Measurements from ENCODE around the gene TMEM44.

Gene TMEM44

GRCh38 chr3:194577986-194578905, 55.0 kb downstream of the TMEM44 start (continued):
- TF ChIP-seq HIC1 (tag by site-specific recombination; IDR thresholded peaks at IDR 0.05) (peak; percentile 93), SP7 (tag by site-specific recombination; IDR thresholded peaks at IDR 0.05) (peak; percentile 75), ZXDB (tag by site-specific recombination; IDR thresholded peaks at IDR 0.05) (peak; percentile 73; the same call in 1 of the 2 replicates), AEBP2 (tag by site-specific recombination; IDR thresholded peaks at IDR 0.05; ENCODE audit: borderline replicate concordance) (no peak), ZBTB8A (tag by site-specific recombination; IDR thresholded peaks at IDR 0.05) (no peak), GLI4 (tag by site-specific recombination; IDR thresholded peaks at IDR 0.05) (no peak), ZNF76 (tag by site-specific recombination; IDR thresholded peaks at IDR 0.05; ENCODE audit: borderline replicate concordance, low read depth) (no peak), ZNF776 (tag by site-specific recombination; IDR thresholded peaks at IDR 0.05; ENCODE audit: borderline replicate concordance) (no peak), ZNF169 (tag by site-specific recombination; IDR thresholded peaks at IDR 0.05) (no peak), MZF1 (tag by site-specific recombination; IDR thresholded peaks at IDR 0.05; ENCODE audit: borderline replicate concordance) (no peak), ZNF660 (tag by site-specific recombination; IDR thresholded peaks at IDR 0.05) (0 out of 2 replicates have a peak, but pooled peaks have one; percentile 62), ZNF830 (tag by site-specific recombination; IDR thresholded peaks at IDR 0.05; ENCODE audit: low read depth) (no peak), ZNF555 (tag by site-specific recombination; conservative IDR thresholded peaks at IDR 0.05) (no peak), ZNF701 (tag by site-specific recombination; IDR thresholded peaks at IDR 0.05) (no peak), ZBTB44 (tag by site-specific recombination; IDR thresholded peaks at IDR 0.05) (no peak), ZNF274 (IDR thresholded peaks at IDR 0.05; ENCODE audit: low read length) (no peak), ZNF274 (tag by site-specific recombination; IDR thresholded peaks at IDR 0.05; ENCODE audit: borderline replicate concordance) (no peak), YY2 (tag by site-specific recombination; IDR thresholded peaks at IDR 0.05) (no peak), ZNF138 (tag by site-specific recombination; IDR thresholded peaks at IDR 0.05; ENCODE audit: borderline replicate concordance) (no peak), ZBTB49 (tag by site-specific recombination; IDR thresholded peaks at IDR 0.05; ENCODE audit: low read depth) (no peak), WT1 (tag by site-specific recombination; IDR thresholded peaks at IDR 0.05) (no peak), ZNF423 (tag by site-specific recombination; IDR thresholded peaks at IDR 0.05) (no peak), ZBTB7A (tag by site-specific recombination; IDR thresholded peaks at IDR 0.05; ENCODE audit: low read depth) (no peak), ZNF16 (tag by site-specific recombination; IDR thresholded peaks at IDR 0.05; ENCODE audit: low read depth) (no peak), PRDM10 (tag by site-specific recombination; IDR thresholded peaks at IDR 0.05) (peak; percentile 47; the same call in 1 of the 2 replicates), ZNF426 (tag by site-specific recombination; IDR thresholded peaks at IDR 0.05) (no peak), ZNF530 (tag by site-specific recombination; IDR thresholded peaks at IDR 0.05; ENCODE audit: low read depth) (no peak), ZNF501 (tag by site-specific recombination; IDR thresholded peaks at IDR 0.05) (no peak)

Measured in HEK293 (cell line).